ENCODE results near the gene PRSS21.

The PRSS21 gene

GRCh38 chr16:2808181-2808580 is 8.9 kb upstream of the PRSS21 start:
- DNase-seq, result no peak

- no peak for DNase-seq
Measured at GRCh38 chr16:2809149-2809760, 7.8 kb upstream of the PRSS21 start.

- no peak for DNase-seq
Measured at GRCh38 chr16:2810651-2811050, 6.4 kb upstream of the PRSS21 start.

- no peak for DNase-seq
Measured at GRCh38 chr16:2811703-2812471, 5.2 kb upstream of the PRSS21 start.

- no peak for DNase-seq
Measured at GRCh38 chr16:2813771-2814221, 3.2 kb upstream of the PRSS21 start.

- no peak for DNase-seq
Measured at GRCh38 chr16:2814551-2815298, 2.3 kb upstream of the PRSS21 start.

GRCh38 chr16:2815299-2815771 is 1.7 kb upstream of the PRSS21 start:
- no peak for DNase-seq

GRCh38 chr16:2817340-2818271 is 569 bp downstream of the PRSS21 start:
- DNase-seq, result no peak

- no peak for DNase-seq
Measured at GRCh38 chr16:2818272-2818876, 1.3 kb downstream of the PRSS21 start.

GRCh38 chr16:2819179-2819938 is 2.3 kb downstream of the PRSS21 start:
- no peak for DNase-seq

GRCh38 chr16:2819939-2820835 is 3.1 kb downstream of the PRSS21 start:
- no peak for DNase-seq

GRCh38 chr16:2820836-2821486 is 3.9 kb downstream of the PRSS21 start:
- DNase-seq, result no peak

- DNase-seq, result no peak
Measured at GRCh38 chr16:2821487-2822157, 4.6 kb downstream of the PRSS21 start.

GRCh38 chr16:2822158-2822495 is 5.1 kb downstream of the PRSS21 start:
- DNase-seq, result no peak

- DNase-seq, result no peak
Measured at GRCh38 chr16:2822496-2822895, 5.5 kb downstream of the PRSS21 start.

GRCh38 chr16:2824626-2825025 is 7.6 kb downstream of the PRSS21 start:
- DNase-seq, result no peak

GRCh38 chr16:2825049-2825742 is 8.2 kb downstream of the PRSS21 start:
- DNase-seq, result no peak

GRCh38 chr16:2825906-2826305 is 8.9 kb downstream of the PRSS21 start:
- no peak for DNase-seq

Data from stimulated activated CD4-positive, alpha-beta T cell treated with anti-CD3 and anti-CD28 coated beads, Interleukin-4, amount 100 ng/mL, for 1 hour (primary cell).